ENCODE data around the gene CNTN5.
"Not testable (repeated sequence)": the region's sequence is repeated elsewhere in the genome, so short reads cannot be mapped to it uniquely, and the experiment has no call there.

CNTN5 gene

DNA sequence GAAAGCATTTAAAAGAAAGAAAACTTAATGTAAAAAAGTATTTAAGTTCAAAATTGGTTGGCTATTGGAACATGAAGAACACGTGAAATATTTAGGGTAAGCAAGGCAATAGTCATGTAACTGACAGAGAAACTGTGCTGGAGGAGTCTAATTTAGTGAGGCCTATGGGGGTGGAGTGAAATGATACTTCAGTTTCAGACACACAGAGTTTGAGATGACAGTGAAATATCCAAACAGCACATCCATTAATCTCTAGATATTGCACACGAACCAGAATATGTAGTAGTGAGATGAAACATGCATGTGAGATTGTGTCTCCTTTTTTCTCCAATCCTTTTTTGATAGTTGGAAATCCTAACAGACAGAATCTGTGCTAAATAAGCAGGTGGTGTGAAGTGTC lies 739.0 kb downstream of the CNTN5 start:
- no peak for DNase-seq (ENCODE audit: low spot score)

DNA sequence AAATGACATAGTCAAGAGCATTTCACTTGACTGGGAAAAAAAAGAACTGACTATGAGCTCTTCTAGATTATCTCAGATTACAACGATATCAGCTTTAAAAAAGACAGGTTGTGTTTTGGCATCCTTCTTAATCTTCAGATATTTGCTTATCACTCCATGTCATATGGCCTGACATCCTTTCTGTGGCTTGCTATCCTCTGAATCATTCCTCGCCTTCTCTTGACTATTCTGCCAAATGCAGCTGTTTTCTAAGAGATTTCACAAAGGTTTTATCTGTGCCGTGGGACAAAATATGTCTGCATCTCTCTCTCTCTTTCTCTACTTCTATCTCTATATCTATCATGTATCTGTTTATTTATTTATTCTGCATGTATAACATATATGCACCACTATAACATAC lies 746.1 kb downstream of the CNTN5 start:
- DNase-seq (ENCODE audit: low spot score) = no peak

GRCh38 chr11:99773646-99774045 lies 752.9 kb downstream of the CNTN5 start:
- no peak for DNase-seq (ENCODE audit: low spot score)

DNA sequence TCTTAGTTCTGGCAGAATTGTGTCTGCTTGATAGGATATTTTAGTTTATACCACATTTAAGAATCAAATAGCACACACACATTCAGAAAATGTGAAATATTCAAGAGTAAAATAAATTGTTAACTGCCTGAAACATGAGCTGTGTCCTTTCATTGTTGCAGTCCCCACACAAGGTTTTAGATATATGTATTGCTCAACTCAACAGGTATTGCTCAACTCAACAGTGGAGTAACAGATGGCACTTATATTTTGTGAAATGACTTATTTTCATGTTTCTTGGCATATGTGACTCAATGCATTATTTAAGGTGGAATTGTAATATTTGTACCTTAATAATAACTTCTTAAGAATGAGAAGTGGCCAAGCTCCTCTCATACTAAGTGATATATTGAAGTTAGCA lies 760.3 kb downstream of the CNTN5 start:
- DNase-seq (ENCODE audit: low spot score) = no peak

GRCh38 chr11:99791354-99791753 lies 770.6 kb downstream of the CNTN5 start:
- no peak for DNase-seq (ENCODE audit: low spot score)

DNA sequence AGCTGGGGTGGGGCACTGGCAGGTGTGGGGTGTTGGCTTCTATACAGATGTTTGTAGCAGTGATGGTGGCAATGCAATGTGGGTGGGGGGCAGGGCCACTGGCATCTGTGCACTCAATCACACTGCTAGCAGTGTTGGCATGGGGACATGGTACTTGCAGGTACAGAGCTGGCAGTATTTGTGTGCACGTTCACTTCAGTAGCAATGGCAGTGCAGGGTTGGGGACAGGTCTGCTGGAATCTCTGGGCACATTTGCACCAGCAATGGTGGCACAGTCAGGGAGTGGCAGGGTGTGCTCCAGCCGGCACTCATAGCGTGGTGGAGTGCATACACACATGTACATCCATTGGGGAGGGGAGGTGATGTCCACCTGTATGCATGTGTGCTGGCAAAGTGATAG lies 775.2 kb downstream of the CNTN5 start:
- DNase-seq (ENCODE audit: low spot score) = no peak

GRCh38 chr11:99803501-99803900 lies 782.8 kb downstream of the CNTN5 start:
- no peak for DNase-seq (ENCODE audit: low spot score)

DNA sequence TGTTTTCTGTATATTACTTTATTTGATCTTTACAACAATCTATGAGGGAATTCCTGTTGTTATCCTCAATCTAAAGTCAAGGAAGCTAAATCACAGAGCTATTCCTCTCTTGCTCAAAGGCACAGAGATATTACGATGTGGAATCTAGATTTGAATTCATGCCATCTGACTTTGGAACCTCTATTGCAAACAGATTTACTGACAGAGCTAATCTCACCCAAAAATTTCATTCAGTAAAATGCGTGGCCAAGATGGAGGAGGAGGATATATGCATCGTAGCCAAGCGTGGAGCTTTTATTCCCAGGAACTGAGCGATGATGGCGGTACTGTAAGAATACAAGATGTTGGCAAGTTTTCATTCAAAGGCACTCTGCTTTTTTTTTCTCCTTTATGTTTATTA lies 791.8 kb downstream of the CNTN5 start:
- no peak for DNase-seq (ENCODE audit: low spot score)

- DNase-seq (ENCODE audit: low spot score) = no peak
These were observed 793.3 kb downstream of the CNTN5 start for GRCh38 chr11:99814021-99814420.

DNA sequence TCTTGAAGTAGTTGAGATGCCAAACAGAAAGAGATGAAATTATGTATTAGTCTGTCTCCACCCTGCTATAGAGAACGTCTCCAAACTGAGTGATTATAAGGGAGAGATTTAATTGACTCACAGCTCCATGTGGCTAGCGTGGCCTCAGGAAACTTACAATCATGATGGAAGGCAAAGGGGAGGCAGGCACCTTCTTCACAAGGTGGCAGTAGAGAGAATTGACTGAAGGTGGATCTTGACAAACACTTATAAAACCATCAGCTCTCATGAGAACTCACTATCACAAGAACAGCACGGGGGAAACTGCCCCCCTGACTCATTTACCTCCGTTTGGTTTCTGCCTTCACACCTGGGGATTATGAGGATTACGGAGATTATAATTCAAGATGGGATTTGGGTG lies 794.0 kb downstream of the CNTN5 start:
- peak; percentile 16 for DNase-seq (ENCODE audit: low spot score)

GRCh38 chr11:99818991-99819390 lies 798.2 kb downstream of the CNTN5 start:
- no peak for DNase-seq (ENCODE audit: low spot score)

- no peak for DNase-seq (ENCODE audit: low spot score)
These were observed 802.3 kb downstream of the CNTN5 start for GRCh38 chr11:99822846-99823565.

GRCh38 chr11:99836739-99837138 lies 816.0 kb downstream of the CNTN5 start:
- not testable (repeated sequence) for DNase-seq (ENCODE audit: low spot score)

DNA sequence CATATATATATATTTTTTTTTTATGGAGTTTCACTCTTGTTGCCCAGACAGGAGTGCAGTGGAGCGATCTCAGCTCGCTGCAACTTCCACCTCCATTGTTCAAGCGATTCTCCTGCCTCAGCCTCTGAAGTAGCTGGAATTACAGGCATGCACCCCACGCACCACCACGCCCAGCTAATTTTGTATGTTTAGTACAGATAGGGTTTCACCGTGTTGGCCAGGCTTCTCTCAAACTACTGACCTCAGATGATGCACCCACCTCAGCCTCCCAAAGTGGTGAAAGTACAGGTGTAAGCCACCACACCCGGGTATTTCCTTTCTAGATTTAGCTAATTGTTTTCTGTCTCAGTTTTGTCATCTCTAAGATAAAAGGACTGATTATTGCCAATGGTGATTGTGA lies 821.1 kb downstream of the CNTN5 start:
- DNase-seq (ENCODE audit: low spot score) = no peak

DNA sequence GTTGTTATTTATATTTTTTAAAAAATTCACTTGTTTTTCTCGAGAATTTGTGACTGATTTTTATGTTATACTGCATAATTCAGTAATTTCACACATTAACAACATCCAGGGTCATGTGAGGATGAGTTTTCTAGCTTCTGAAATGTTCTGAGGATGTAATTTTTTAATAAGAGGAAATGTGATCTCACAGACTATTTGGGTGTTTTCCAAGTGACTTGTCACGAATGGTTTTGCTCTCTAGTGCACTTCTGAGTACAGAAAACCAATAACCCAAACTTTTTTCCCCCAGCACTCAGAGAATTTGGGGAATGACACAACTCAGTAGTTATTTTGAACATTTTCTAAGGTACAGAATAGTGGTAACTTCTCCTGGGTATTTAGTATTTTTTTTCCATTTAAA lies 845.2 kb downstream of the CNTN5 start:
- DNase-seq (ENCODE audit: low spot score) = no peak

DNA sequence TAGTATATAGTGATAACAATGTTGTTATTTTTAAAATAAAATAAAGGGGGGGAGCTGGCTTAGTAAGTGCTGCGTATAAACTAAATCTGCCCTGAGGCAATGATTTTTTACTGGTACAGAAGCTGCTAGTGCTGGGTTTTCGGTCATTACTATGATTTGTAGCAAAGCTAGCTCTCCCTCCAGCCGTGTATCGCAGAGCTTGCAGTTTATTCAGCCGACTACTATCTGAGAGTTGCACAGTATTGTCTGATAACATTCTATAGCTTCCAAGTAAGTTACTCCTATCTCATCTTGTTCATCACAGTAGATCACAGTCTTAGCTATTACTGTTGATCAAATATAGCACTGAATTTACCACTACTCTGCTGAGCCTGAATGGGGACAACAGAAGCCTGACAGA lies 860.9 kb downstream of the CNTN5 start:
- no peak for DNase-seq (ENCODE audit: low spot score)

DNA sequence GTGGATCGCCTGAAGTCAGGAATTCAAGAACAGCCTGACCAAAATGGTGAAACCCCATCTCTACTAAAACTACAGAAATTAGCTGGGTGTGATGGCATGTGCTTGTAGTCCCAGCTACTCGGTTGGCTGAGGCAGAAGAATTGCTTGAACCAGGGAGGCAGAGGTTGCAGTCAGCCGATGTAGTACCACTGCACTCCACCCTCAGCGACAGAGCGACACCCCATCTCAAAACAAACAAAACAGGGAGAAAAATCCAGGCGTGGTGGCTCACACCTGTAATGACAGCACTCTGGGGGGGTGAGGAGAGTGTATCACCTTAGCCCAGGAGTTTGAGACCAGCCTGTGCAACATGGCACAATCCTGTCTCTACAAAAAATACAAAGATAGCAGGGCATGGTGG lies 864.0 kb downstream of the CNTN5 start:
- DNase-seq (ENCODE audit: low spot score) = no peak

DNA sequence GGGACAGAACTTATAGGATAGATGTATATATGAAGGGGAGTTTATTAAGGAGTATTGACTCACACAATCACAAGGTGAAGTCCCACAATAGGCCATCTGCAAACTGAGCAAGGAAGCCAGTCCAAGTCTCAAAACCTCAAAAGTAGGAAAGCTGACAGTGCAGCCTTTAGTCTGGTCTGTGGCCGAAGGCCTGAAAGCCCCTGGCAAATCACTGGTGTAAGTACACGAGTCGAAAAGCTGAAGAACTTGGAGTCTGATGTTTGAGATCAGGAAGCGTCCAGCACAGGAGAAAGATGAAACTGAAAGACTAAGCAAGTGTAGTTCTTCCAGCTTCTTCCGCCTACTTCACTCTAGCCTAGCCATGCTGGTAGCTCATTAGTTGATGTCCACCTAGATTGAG lies 866.7 kb downstream of the CNTN5 start:
- DNase-seq (ENCODE audit: low spot score) = no peak

DNA sequence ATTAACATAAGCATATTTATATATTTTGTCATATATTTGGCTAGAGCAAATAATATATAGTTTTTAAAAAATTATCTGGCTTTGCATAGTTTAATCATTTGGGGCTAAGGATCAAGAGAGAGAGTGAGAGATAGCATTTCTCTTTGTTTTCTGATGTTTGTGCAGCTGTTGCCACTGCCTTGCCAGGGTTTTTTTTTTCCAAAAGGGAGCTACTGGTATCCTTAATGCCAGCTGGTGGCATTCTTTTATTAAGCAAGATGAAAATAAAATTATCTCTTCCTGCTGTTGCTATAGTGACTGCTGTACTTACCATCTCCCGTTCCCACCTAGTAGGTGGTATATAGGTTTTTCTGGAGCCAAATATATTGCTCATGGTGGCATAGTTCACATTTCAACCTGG lies 873.1 kb downstream of the CNTN5 start:
- no peak for DNase-seq (ENCODE audit: low spot score)

DNA sequence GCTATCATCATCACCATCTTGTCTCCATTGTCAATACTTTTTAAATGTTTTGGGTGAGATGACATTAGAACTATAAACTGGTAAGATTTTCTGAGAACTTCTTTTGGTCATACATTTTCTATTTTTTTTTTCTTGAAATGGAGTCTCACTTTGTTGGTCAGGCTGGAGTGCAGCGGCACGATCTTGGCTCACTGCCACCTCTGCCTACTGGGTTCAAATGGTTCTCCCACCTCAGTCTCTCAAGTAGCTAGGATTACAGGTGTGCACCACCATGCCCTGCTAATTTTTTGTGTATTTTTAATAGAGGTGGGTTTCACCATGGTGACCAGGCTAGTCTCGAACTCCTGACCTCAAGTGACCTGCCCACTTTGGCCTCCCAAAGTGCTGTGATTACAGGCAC lies 880.4 kb downstream of the CNTN5 start:
- DNase-seq (ENCODE audit: low spot score) = no peak

- DNase-seq (ENCODE audit: low spot score) = peak; percentile 8
These were observed 890.4 kb downstream of the CNTN5 start for GRCh38 chr11:99911116-99911515.

- DNase-seq (ENCODE audit: low spot score) = no peak
These were observed 895.3 kb downstream of the CNTN5 start for GRCh38 chr11:99916078-99916477.

DNA sequence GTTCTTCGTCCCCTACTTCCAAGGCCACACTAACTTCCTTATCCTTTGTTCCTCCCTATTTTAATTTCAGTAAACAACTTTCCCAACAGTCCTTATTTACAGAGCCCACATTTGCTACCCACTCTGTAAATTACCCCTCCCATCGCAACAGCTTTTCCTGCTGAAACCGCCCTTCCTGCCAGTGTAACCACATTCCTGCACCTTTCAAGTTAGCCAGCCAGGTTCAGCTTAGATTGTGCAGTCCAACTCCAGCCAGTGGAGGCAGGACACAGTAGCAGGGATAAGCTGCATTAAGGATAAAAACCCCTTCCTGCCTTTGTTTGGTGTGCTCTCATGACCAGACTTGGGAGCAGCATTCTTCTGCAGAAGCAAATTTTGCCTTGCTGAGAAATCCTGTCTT lies 898.0 kb downstream of the CNTN5 start:
- DNase-seq (ENCODE audit: low spot score) = no peak

DNA sequence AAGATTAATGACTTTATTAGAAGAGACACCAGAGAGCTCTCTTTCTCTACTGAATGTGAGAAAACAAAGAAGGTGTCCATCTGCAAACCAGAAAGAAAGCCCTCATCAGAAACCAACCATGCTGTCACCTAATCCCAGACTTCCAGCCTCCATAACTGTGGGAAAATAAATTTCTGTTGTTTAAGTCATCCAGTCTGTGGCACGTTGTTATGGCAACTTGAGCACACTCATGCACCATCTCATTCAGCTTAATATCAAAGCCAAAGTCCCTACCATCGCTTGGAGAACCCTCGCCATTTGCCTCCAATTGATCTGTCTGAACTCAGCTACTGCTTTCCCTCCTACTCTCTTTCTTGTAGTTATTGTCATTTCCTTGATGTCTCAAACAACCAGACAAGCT lies 900.2 kb downstream of the CNTN5 start:
- no peak for DNase-seq (ENCODE audit: low spot score)

DNA sequence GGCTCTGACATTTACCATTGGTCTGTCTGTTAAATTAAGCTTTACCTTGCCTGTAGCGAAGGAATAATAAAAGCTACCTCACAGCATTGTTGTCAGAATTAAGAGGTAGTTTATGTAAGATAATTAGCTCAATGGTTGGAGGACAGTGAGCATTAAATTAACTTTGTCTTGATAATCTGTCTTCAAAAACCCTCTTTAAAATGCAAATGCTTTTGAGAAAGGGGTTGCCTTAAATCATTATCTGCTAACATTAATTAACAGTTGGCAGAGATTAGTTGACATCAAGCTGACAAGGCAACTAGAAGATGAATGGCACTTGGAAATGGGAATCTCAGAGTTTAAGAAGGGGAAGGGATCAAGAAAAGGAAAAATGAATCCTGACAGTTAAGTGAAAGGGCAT lies 905.2 kb downstream of the CNTN5 start:
- no peak for DNase-seq (ENCODE audit: low spot score)
